Hindlimb muscle (tissue), 1 donor: ENCODE data around the gene SAMHD1. TPM values are rescaled to one million over a fixed set of nuclear protein-coding genes. Genes with fewer than 3 reads are reported as not detected.
"Not testable (repeated sequence)": the region's sequence is repeated elsewhere in the genome, so short reads cannot be mapped to it uniquely, and the experiment has no call there.

Experiments
- DNase-seq: peaks from one replicate; pipeline ENCODE4 v3.0.0-alpha.2; 2013
- polyA plus RNA-seq: library from polyadenylated mRNA; unstranded; fragments of 120-200 nt; gene quantifications from one replicate; pipeline ENCODE4 v1.2.1, GENCODE V29; 2013; ENCODE audit not compliant: insufficient read length

SAMHD1 gene
- polyA plus RNA-seq, 1 donor, result 22.2 TPM

DNA sequence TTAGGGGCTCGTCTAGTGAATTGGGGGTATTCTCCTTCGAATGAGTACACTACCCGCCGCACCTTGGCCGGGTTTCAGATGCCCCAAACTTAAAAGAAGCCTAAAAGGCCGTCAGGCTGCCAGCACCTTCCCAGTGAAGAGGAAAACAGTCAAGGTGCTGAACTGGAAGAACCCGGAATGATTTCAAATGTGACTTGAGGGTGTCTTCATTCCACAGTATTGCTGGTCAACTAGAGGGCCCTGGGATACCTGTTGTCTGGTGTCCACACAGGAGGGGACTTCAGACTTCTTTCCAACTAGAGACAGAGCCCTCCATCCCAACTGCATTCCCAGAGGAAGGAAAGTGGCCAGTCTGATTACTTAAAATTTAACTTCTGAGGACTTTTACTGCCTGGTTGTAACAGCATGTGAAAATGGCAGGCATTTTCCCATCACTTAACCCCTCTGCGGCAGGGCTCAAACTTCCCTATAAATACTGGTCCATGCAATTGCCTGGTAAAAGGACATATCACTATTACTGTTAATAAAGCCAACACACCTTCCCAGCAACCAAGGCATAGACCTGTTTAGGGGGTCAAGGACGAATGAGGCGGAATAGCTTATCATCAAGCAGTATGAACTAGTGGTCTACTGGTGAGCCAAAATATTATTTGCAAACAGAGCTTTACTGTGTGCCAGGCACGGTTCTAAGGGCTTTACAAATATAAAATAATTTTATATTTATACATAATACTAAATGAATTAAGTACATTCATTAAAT, 651 bp upstream of the SAMHD1 start:
- DNase-seq, result no peak

GRCh38 chr20:36950414-36951197, 902 bp downstream of the SAMHD1 start:
- no peak for DNase-seq

- no peak for DNase-seq
Observed at GRCh38 chr20:36941401-36941835, 10.1 kb downstream of the SAMHD1 start.

- no peak for DNase-seq
Observed at GRCh38 chr20:36937402-36937770, 14.1 kb downstream of the SAMHD1 start.

- not testable (repeated sequence) for DNase-seq
Observed at GRCh38 chr20:36936761-36937401, 14.6 kb downstream of the SAMHD1 start.

- DNase-seq, result no peak
Observed at GRCh38 chr20:36936341-36936740, 15.2 kb downstream of the SAMHD1 start.

- not testable (repeated sequence) for DNase-seq
Observed at GRCh38 chr20:36933571-36933970, 17.9 kb downstream of the SAMHD1 start.

DNA sequence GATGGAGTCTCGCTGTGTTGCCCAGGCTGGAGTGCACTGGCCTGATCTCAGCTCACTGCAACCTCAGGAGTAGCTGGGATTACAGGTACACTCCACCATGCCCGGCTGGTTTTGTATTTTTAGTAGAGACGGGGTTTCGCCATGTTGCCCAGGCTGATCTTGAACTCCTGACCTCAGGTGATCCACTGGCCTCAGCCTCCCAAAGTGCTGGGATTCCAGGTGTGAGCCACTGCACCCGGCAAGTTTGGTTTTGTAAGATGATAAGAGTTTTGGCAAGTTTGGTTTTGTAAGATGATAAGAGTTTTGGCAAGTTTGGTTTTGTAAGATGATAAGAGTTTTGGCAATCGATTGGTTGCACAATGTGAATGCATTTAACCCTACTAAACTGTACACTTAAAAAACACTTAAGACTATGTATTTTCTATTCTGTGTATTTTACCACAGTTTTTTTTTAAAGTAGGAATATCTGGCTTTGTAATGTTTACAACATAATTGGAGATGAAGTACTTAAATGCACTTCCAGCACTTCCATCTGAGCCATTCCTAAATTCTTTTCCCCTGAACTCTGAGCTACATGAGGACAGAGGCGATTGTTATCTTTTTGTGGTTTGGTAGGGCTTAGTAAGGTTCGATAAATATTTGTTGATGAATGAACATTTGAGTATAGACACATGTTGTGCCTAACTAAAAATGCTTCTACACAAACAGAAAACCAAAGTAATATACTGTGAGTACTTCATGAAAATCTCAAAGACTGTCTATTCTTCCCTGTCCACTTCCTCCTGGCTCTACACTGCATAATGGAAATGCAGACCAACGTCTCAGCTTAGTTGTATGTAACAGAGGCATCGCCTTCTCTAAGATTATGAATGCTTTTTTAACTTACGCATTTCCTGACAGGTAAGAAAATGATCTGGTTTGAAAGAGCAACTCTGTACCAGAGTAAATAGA, 18.8 kb downstream of the SAMHD1 start:
- DNase-seq, result no peak

- DNase-seq, result not testable (repeated sequence)
Observed at GRCh38 chr20:36932067-36932466, 19.4 kb downstream of the SAMHD1 start.

GRCh38 chr20:36929691-36930090, 21.8 kb downstream of the SAMHD1 start:
- no peak for DNase-seq

- DNase-seq, result no peak
Observed at GRCh38 chr20:36929290-36929689, 22.2 kb downstream of the SAMHD1 start.

- DNase-seq, result no peak
Observed at GRCh38 chr20:36927704-36928103, 23.8 kb downstream of the SAMHD1 start.

DNA sequence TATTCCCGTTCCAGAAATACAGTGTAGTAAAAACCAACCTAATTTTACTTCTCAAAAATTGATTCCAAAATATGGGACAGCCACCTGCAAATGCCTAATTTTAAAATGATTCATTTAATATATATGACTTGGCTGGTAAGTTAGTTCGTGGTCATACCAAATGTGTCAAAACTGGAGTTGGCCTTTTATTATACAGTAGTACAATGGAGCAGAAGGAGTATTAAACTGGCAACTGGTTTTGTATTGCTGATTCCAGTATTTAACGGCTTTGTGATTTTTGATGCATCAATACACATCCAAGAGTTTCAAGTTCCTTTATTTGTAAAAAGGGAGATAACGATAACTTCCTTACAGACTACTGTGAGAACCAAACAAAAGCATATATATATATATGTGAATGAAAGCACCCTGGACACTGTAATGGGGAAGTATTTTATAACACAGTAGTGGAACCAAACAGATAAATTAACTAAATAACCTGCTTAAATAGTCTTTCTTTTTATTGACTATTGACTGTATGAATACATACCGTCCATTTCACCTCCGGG, 24.8 kb downstream of the SAMHD1 start:
- no peak for DNase-seq

DNA sequence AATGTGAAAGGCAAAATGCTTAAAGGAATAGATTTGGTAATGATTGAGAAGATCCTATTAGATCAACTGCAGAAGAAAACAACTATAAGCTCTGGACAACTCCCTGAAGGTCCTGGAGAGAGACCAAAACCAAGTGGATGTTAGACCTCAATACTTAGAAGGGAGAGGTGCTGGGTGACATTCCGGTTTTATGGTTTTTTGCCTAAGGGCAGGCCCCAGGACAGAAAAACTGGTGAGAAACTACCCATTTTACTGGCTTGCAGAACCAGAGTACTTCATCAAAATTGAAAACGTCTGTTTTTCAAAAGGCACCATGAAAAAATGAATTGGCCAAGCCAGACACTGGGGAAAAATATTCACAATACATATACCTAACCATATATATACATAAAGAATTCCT, 26.3 kb downstream of the SAMHD1 start:
- no peak for DNase-seq

- DNase-seq, result no peak
Observed at GRCh38 chr20:36924167-36925045, 27.1 kb downstream of the SAMHD1 start.

DNA sequence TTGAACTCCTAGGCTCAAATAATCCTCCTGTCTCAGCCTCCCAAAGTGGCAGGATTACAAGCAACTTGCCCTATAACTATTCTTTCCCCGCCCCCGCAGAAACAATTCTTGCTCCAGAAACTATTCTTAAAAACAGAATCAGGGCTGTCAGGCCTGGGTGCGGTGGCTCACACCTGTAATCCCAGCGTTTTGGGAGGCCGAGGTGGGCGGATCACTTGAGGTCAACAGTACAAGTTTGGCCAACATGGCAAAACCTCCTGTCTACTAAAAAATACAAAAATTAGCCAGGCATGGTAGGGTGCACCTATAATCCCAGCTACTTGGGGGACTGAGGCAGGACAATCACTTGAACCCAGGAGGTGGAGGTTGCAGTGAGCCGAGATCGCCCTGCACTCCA, 31.2 kb downstream of the SAMHD1 start:
- DNase-seq, result no peak

- DNase-seq, result peak; percentile 54
Observed at GRCh38 chr20:36919715-36920333, 31.7 kb downstream of the SAMHD1 start.

DNA sequence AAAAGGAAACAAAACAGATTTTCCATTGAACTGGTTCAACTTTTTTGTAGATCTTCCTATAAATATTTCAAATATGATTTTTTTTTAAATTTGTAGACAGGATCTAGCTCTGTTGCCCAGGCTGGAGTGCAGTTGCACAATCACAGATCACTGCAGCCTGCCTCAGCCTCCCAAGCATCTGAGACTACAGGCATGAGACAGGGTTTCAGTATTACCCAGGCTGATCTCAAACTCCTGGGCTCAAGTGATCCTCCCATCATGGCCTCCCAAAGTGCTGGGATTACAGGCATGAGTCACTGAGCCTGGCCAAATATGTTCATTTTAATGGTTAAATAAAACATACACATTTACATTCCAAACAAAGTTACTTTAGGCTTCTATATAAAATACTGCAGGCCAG, 33.6 kb downstream of the SAMHD1 start:
- DNase-seq, result no peak

- no peak for DNase-seq
Observed at GRCh38 chr20:36917240-36917639, 34.3 kb downstream of the SAMHD1 start.

DNA sequence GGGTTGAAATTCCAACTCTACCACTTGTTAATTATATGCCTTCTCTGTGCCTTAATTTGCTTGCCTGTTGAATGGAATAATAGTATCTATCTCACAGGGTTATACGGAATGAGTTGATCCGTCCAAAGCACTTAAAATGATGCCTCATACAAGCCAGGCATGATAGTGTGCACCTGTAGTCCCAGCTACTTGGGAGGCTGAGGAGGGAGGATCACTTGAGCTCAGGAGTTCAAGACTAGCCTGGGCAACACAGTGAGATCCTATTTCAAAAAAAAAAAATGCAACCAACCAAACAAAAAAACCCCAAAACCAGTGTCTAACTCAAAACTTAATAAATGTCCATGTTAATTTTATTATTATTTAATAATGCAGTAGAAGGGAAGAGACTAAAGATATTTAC, 35.3 kb downstream of the SAMHD1 start:
- no peak for DNase-seq
